C4-2B (cell line): ENCODE results near the gene HOXD9.

Experiments used
- ZFX ChIP-seq: fragments of 450-650 bp; IDR thresholded peaks from 2 replicates; pipeline ENCODE4 v1.6.1; 2017
- TF ChIP-seq, protein P1 (sequence below): fragments of 450-650 bp; conservative IDR thresholded peaks from 2 replicates; pipeline ENCODE4 v1.5.1; 2017; ENCODE audit warnings: mild to moderate bottlenecking

- TF ChIP-seq, protein P1, sequence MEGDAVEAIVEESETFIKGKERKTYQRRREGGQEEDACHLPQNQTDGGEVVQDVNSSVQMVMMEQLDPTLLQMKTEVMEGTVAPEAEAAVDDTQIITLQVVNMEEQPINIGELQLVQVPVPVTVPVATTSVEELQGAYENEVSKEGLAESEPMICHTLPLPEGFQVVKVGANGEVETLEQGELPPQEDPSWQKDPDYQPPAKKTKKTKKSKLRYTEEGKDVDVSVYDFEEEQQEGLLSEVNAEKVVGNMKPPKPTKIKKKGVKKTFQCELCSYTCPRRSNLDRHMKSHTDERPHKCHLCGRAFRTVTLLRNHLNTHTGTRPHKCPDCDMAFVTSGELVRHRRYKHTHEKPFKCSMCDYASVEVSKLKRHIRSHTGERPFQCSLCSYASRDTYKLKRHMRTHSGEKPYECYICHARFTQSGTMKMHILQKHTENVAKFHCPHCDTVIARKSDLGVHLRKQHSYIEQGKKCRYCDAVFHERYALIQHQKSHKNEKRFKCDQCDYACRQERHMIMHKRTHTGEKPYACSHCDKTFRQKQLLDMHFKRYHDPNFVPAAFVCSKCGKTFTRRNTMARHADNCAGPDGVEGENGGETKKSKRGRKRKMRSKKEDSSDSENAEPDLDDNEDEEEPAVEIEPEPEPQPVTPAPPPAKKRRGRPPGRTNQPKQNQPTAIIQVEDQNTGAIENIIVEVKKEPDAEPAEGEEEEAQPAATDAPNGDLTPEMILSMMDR: no peak
- no peak for TF ChIP-seq ZFX
Measured at GRCh38 chr2:176122052-176122682, 352 bp upstream of the HOXD9 start.
